Measurements from ENCODE around the gene UQCC5.
"Not testable (repeated sequence)": the region's sequence is repeated elsewhere in the genome, so short reads cannot be mapped to it uniquely, and the experiment has no call there.

The UQCC5 gene

GRCh38 chr3:52521881-52522650 is 14.3 kb upstream of the UQCC5 start:
- H3K4me1 ChIP-seq (ENCODE audit: insufficient read depth, low read length): peaks cover 17% of the 10 kb centered on the region
- H3K27me3 ChIP-seq (ENCODE audit: insufficient read depth, low read length): no peaks in the 10 kb centered on the region
- H3K36me3 ChIP-seq (ENCODE audit: insufficient read depth, low read length): no peaks in the 10 kb centered on the region
- H2AFZ ChIP-seq (ENCODE audit: low read depth, low read length): no peak overlapping the region
- H3K9me3 ChIP-seq (ENCODE audit: low read length): no peaks in the 10 kb centered on the region
- H3K4me3 ChIP-seq (ENCODE audit: low read length): no peak overlapping the region

- Histone ChIP-seq H3K36me3 (ENCODE audit: insufficient read depth, low read length) (peaks cover under 1% of the 10 kb centered on the region), H3K9me3 (ENCODE audit: low read length) (no peaks in the 10 kb centered on the region), H2AFZ (ENCODE audit: low read depth, low read length) (no peak overlapping the region), H3K4me1 (ENCODE audit: insufficient read depth, low read length) (peaks cover 19% of the 10 kb centered on the region), H3K4me3 (ENCODE audit: low read length) (no peak overlapping the region), H3K27me3 (ENCODE audit: insufficient read depth, low read length) (no peaks in the 10 kb centered on the region)
Observed at GRCh38 chr3:52522651-52523251, 13.7 kb upstream of the UQCC5 start.

- Histone ChIP-seq H3K9me3 (ENCODE audit: low read length) (no peaks in the 10 kb centered on the region), H2AFZ (ENCODE audit: low read depth, low read length) (no peak overlapping the region), H3K4me3 (ENCODE audit: low read length) (no peak overlapping the region), H3K36me3 (ENCODE audit: insufficient read depth, low read length) (peaks cover 6% of the 10 kb centered on the region), H3K27me3 (ENCODE audit: insufficient read depth, low read length) (no peaks in the 10 kb centered on the region), H3K4me1 (ENCODE audit: insufficient read depth, low read length) (peaks cover 19% of the 10 kb centered on the region)
Observed at GRCh38 chr3:52523386-52524257, 12.8 kb upstream of the UQCC5 start.

- H3K4me1 ChIP-seq (ENCODE audit: insufficient read depth, low read length): peaks cover 19% of the 10 kb centered on the region
- H3K9me3 ChIP-seq (ENCODE audit: low read length): no peaks in the 10 kb centered on the region
- H3K4me3 ChIP-seq (ENCODE audit: low read length): no peak overlapping the region
- H3K27me3 ChIP-seq (ENCODE audit: insufficient read depth, low read length): no peaks in the 10 kb centered on the region
- H2AFZ ChIP-seq (ENCODE audit: low read depth, low read length): no peak overlapping the region
- peaks cover 10% of the 10 kb centered on the region for H3K36me3 ChIP-seq (ENCODE audit: insufficient read depth, low read length)
Observed at GRCh38 chr3:52524258-52524751, 12.1 kb upstream of the UQCC5 start.

- Histone ChIP-seq H3K4me3 (ENCODE audit: low read length) (no peak overlapping the region), H3K4me1 (ENCODE audit: insufficient read depth, low read length) (peaks cover 19% of the 10 kb centered on the region), H2AFZ (ENCODE audit: low read depth, low read length) (no peak overlapping the region), H3K9me3 (ENCODE audit: low read length) (no peaks in the 10 kb centered on the region), H3K36me3 (ENCODE audit: insufficient read depth, low read length) (peaks cover 13% of the 10 kb centered on the region), H3K27me3 (ENCODE audit: insufficient read depth, low read length) (no peaks in the 10 kb centered on the region)
Observed at GRCh38 chr3:52524752-52525679, 11.4 kb upstream of the UQCC5 start.

GRCh38 chr3:52525680-52526561 is 10.5 kb upstream of the UQCC5 start:
- Histone ChIP-seq H3K36me3 (ENCODE audit: insufficient read depth, low read length) (peaks cover 13% of the 10 kb centered on the region), H3K9me3 (ENCODE audit: low read length) (no peaks in the 10 kb centered on the region)

GRCh38 chr3:52526671-52527038 is 9.8 kb upstream of the UQCC5 start:
- not testable (repeated sequence) for H3K9me3 ChIP-seq (ENCODE audit: low read length); H3K27me3 ChIP-seq (ENCODE audit: insufficient read depth, low read length); H3K4me3 ChIP-seq (ENCODE audit: low read length); H2AFZ ChIP-seq (ENCODE audit: low read depth, low read length)
- H3K4me1 ChIP-seq (ENCODE audit: insufficient read depth, low read length): peaks cover 19% of the 10 kb centered on the region
- H3K36me3 ChIP-seq (ENCODE audit: insufficient read depth, low read length): peaks cover 13% of the 10 kb centered on the region

More at GRCh38 chr3:52525680-52526561, 10.5 kb upstream of the UQCC5 start:
- Histone ChIP-seq H3K4me3 (ENCODE audit: low read length) (no peak overlapping the region), H3K4me1 (ENCODE audit: insufficient read depth, low read length) (peaks cover 19% of the 10 kb centered on the region), H2AFZ (ENCODE audit: low read depth, low read length) (no peak overlapping the region), H3K27me3 (ENCODE audit: insufficient read depth, low read length) (no peaks in the 10 kb centered on the region)

GRCh38 chr3:52527039-52527731 is 9.2 kb upstream of the UQCC5 start:
- H3K36me3 ChIP-seq (ENCODE audit: insufficient read depth, low read length): peaks cover 13% of the 10 kb centered on the region
- H3K9me3 ChIP-seq (ENCODE audit: low read length): no peaks in the 10 kb centered on the region
- H3K27me3 ChIP-seq (ENCODE audit: insufficient read depth, low read length): no peaks in the 10 kb centered on the region
- no peak overlapping the region for H2AFZ ChIP-seq (ENCODE audit: low read depth, low read length)
- H3K4me3 ChIP-seq (ENCODE audit: low read length): no peak overlapping the region
- peaks cover 20% of the 10 kb centered on the region for H3K4me1 ChIP-seq (ENCODE audit: insufficient read depth, low read length)

GRCh38 chr3:52527732-52528585 is 8.4 kb upstream of the UQCC5 start:
- peaks cover 13% of the 10 kb centered on the region for H3K36me3 ChIP-seq (ENCODE audit: insufficient read depth, low read length)
- no peak overlapping the region for H3K4me3 ChIP-seq (ENCODE audit: low read length)
- H2AFZ ChIP-seq (ENCODE audit: low read depth, low read length): no peak overlapping the region

GRCh38 chr3:52528586-52529375 is 7.6 kb upstream of the UQCC5 start:
- Histone ChIP-seq H3K9me3 (ENCODE audit: low read length) (no peaks in the 10 kb centered on the region), H2AFZ (ENCODE audit: low read depth, low read length) (no peak overlapping the region), H3K36me3 (ENCODE audit: insufficient read depth, low read length) (peaks cover 13% of the 10 kb centered on the region)

More at GRCh38 chr3:52527732-52528585, 8.4 kb upstream of the UQCC5 start:
- Histone ChIP-seq H3K4me1 (ENCODE audit: insufficient read depth, low read length) (peaks cover 22% of the 10 kb centered on the region), H3K9me3 (ENCODE audit: low read length) (no peaks in the 10 kb centered on the region), H3K27me3 (ENCODE audit: insufficient read depth, low read length) (no peaks in the 10 kb centered on the region)

More at GRCh38 chr3:52528586-52529375, 7.6 kb upstream of the UQCC5 start:
- Histone ChIP-seq H3K4me3 (ENCODE audit: low read length) (no peak overlapping the region), H3K27me3 (ENCODE audit: insufficient read depth, low read length) (no peaks in the 10 kb centered on the region), H3K4me1 (ENCODE audit: insufficient read depth, low read length) (peaks cover 22% of the 10 kb centered on the region)

All from neuron (in vitro differentiated cells).